ENCODE results near the gene SYT15.

Gene SYT15

GRCh38 chr10:46551701-46552525, 27.0 kb upstream of the SYT15 start:
- Histone ChIP-seq H3K27me3 (ENCODE audit: insufficient read depth, low read depth, severe bottlenecking) (no peaks in the 10 kb centered on the region), H3K27ac (no peak overlapping the region), H3K36me3 (no peaks in the 10 kb centered on the region), H3K9me3 (ENCODE audit: severe bottlenecking) (no peaks in the 10 kb centered on the region), H3K4me3 (ENCODE audit: low read depth, low read length) (no peak overlapping the region)
- DNase-seq, result peak; percentile 19
- TF ChIP-seq CTCF (IDR thresholded peaks at IDR 0.05; ENCODE audit: low read depth, low read length), result no peak

- DNase-seq, result peak; percentile 6
- peaks cover 3% of the 10 kb centered on the region for H3K27me3 ChIP-seq (ENCODE audit: insufficient read depth, low read depth, severe bottlenecking)
- H3K27ac ChIP-seq, result no peak overlapping the region
- no peak for TF ChIP-seq CTCF (IDR thresholded peaks at IDR 0.05; ENCODE audit: low read depth, low read length)
- H3K36me3 ChIP-seq, result no peaks in the 10 kb centered on the region
- H3K4me3 ChIP-seq (ENCODE audit: low read depth, low read length), result no peak overlapping the region
- no peaks in the 10 kb centered on the region for H3K9me3 ChIP-seq (ENCODE audit: severe bottlenecking)
Observed at GRCh38 chr10:46552526-46553237, 26.2 kb upstream of the SYT15 start.

GRCh38 chr10:46553238-46554049, 25.5 kb upstream of the SYT15 start:
- H3K9me3 ChIP-seq (ENCODE audit: severe bottlenecking), result no peaks in the 10 kb centered on the region
- H3K27ac ChIP-seq, result no peak overlapping the region

GRCh38 chr10:46554166-46554781, 24.7 kb upstream of the SYT15 start:
- no peak for DNase-seq
- Histone ChIP-seq H3K27me3 (ENCODE audit: insufficient read depth, low read depth, severe bottlenecking) (peaks cover 15% of the 10 kb centered on the region), H3K27ac (no peak overlapping the region), H3K9me3 (ENCODE audit: severe bottlenecking) (no peaks in the 10 kb centered on the region), H3K36me3 (no peaks in the 10 kb centered on the region), H3K4me3 (ENCODE audit: low read depth, low read length) (no peak overlapping the region)
- TF ChIP-seq CTCF (IDR thresholded peaks at IDR 0.05; ENCODE audit: low read depth, low read length), result no peak

More at GRCh38 chr10:46553238-46554049, 25.5 kb upstream of the SYT15 start:
- no peak overlapping the region for H3K4me3 ChIP-seq (ENCODE audit: low read depth, low read length)
- DNase-seq, result peak; percentile 9
- H3K27me3 ChIP-seq (ENCODE audit: insufficient read depth, low read depth, severe bottlenecking), result peaks cover 7% of the 10 kb centered on the region
- TF ChIP-seq CTCF (IDR thresholded peaks at IDR 0.05; ENCODE audit: low read depth, low read length), result no peak
- H3K36me3 ChIP-seq, result no peaks in the 10 kb centered on the region

- Histone ChIP-seq H3K9me3 (ENCODE audit: severe bottlenecking) (no peaks in the 10 kb centered on the region), H3K27ac (no peak overlapping the region), H3K4me3 (ENCODE audit: low read depth, low read length) (no peak overlapping the region), H3K27me3 (ENCODE audit: insufficient read depth, low read depth, severe bottlenecking) (peaks cover 23% of the 10 kb centered on the region), H3K36me3 (no peaks in the 10 kb centered on the region)
- no peak for DNase-seq
- TF ChIP-seq CTCF (IDR thresholded peaks at IDR 0.05; ENCODE audit: low read depth, low read length), result no peak
Observed at GRCh38 chr10:46555366-46555712, 23.6 kb upstream of the SYT15 start.

Measured in WERI-Rb-1 (cell line).